HG03457 (cell line): ENCODE results near the gene ZNF709.
A peak's percentile ranks its signal among the peaks of the same experiment; 100 is the strongest.
"Not testable (repeated sequence)": the region's sequence is repeated elsewhere in the genome, so short reads cannot be mapped to it uniquely, and the experiment has no call there.

Experiments used
- ATAC-seq: cut with Tn5 transposase; IDR thresholded peaks from one replicate; pipeline ENCODE4 v1.9.1; 2021; ENCODE audit warnings: moderate number of reproducible peaks; ENCODE audit not compliant: unreplicated experiment

ZNF709 gene

DNA sequence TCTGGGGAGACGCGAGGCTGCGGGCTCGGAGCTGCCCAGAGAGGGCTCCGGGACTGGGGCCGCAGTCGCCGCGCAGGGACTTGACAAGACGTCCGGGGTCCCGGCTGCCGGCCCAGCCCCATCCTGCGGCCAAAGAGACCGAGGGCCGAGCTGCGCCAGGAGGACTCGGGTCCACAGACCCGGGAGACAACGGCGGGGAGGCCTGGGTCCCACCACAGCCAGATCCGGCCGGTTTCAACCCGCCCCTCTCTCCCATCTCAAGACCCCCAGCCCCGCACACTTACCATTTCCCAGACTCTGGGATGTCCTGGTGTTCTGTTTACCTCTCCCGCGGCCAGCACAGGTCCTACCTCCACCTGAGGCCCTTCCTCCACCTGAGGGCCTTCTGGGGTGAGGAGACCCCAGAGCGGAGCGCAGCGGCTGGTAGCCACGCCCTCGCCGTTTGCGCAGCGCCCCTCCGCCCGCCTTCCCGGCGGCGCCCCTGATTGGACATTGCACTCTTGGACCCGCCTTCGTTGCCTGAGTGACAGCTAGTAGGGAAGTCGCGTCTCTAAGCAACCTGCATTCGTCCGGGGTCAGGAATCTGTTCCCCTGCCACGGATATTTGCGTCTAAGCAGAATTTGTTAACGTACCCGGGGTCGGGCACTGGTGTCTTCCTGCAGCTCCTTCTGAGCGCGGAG lies at the start of gene ZNF709:
ZNF709 (minus strand) TSS at position 446 of the 681 bp plus-strand sequence; CDS start at position 287, 159 bp downstream.
- no peak for ATAC-seq

DNA sequence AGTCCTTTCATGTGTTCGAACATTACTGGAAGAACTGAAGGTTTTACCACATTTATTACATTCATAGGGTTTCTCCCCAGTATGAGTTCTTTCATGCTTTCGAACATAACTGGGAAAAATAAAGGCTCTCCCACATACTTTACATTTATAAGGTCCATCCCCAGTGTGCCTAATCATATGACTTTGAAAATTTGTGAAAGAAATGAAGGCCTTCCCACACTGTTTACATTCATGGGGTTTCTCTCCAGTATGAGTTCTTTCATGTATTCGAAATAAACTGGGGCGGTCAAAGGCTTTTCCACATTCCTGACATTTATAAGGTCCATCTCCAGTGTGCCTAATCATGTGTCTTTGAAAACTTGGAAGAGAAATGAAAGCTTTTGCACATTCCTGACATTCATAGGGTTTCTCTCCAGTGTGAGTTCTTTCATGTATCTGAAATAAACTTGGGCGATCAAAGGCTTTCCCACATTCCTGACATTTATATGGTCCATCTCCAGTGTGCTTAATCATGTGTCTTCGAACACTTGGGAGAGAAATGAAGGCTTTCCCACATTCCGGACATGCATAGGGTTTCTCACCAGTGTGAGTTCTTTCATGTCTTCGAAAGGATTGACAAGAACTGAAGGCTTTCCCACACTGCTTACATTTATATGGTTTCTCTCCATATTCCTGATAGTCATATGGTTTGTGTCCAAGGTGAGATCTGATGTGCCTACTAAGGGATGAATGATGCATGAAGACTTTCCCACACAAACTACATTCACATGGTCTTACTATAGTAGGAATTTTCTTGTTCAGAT lies 42.6 kb upstream of the ZNF709 start:
- ATAC-seq, result no peak

GRCh38 chr19:12526542-12526941 lies 41.9 kb upstream of the ZNF709 start:
- no peak for ATAC-seq

DNA sequence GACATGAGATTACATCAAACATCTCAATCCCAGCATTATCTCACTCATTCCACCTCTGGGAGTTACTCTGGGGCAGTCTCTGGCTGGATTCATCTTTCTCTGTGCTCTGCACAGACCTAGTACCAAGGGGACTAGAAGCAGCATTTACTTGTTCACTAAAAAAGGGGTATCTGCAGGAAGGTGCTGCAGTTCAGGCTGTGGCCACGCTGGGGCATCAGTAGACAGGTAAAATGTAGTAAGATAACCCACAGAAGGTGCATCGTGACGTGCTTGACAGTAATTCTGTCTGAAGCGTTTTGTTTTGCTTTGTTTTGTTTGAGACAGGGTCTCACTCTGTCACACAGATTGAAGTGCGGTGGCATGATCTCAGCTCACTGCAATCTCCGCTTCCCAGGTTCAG lies 37.4 kb upstream of the ZNF709 start:
- no peak for ATAC-seq

- ATAC-seq, result no peak
These were observed 29.0 kb upstream of the ZNF709 start for GRCh38 chr19:12513531-12514061.

- no peak for ATAC-seq
These were observed 12.4 kb upstream of the ZNF709 start for GRCh38 chr19:12497032-12497431.

GRCh38 chr19:12496480-12496879 lies 11.9 kb upstream of the ZNF709 start:
- ATAC-seq, result no peak

DNA sequence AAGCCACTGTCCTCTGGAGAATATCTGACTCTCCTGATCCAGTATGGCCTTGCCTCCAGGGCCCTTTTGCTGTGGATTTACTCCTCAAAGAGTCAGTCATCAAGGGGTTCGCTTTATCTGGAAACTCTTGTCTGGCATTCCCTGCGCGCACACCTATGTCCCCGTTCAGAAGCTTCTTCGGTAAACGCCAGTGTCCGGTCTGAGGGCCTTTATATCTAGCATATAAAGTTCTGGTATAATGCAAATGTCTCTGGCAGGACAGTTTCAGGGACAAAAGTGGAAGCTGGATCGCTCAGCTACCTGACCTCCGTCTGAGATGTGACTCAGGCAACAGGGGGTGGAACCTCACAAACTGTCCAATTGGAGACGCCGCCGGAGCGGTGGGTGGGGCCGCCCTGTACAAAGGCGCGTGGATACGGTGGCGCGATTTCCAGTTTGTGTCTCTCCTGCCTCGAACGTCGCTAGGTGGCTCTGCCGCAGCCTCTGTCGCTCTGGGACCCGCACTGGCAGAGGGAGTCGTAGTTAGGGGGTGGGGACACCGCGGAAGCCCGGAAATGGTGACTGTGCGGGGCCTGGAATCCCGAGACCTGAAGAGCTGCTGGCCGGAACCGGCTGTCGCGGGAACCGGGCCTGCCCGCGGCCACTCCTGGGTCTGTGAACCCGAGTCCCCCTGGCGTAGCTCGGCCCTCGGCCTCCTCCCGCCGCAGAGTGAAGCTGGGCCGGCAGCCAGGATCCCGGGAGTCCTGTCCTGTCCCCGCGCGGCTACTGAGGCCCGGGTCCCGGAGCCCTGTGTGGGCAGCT lies 10.6 kb upstream of the ZNF709 start:
- ATAC-seq, result peak; percentile 71

DNA sequence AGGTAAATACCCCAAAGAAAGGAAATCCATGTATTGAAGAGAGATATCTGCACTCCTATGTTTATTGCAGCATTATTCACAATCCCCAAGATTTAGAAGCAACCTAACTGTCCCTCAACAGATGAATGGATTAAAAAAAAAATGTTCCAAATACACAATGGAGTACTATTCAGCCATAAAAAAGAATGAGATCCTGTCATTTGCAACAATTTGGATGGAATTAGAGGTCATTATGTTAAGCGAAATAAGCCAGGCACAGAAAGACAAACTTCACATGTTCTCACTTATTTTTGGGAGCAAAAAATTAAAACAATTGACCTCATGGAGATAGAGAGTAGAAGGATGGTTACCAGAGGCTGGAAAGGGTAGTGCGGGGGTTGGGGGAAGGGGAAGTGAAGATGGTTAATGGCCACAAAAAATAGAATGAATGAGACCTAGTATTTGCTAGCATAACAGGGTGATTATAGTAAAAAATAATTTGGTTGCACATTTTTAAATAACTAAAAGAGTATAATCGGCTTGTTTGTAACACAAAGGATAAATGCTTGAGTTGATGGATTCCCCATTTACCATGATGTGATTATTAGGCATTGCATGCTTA lies 9.7 kb upstream of the ZNF709 start:
- no peak for ATAC-seq

- not testable (repeated sequence) for ATAC-seq
These were observed 1.7 kb upstream of the ZNF709 start for GRCh38 chr19:12486265-12486783.

DNA sequence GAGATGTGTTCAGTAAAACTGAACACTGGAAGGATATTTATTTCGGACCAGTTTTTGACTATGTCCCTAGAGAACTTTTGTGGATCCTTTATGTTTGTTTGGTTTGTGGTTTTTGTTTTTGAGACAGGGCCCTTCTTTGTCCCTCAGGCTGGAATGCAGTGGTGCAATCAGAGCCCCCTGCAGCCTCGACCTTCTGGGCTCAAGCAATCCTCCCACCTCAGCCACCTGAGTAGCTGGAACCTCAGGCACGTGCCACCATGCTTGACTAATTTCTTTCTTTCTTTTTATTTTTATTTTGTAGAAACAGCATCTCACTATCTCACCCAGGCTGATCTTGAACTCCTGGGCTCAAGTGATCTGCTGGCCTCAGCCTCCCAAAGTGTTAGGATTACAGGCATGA lies 955 bp upstream of the ZNF709 start:
- no peak for ATAC-seq

DNA sequence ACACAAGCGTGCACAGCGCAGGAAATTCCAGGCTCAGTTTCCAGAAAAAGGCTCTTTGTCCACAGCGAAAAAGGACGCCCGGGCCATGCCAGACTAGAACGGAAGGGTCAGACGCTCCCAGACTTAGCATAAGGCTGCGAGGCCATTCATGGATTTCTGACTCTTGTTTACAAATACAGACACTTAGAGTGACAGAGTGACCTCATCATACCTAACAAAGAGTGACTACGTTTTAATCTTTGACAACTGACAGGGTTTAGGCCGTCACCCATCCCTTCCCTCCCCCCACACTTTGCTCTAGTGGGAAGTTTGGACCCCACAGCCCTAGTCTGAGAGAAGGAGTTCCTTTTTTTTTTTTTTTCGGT lies 418 bp upstream of the ZNF709 start:
- ATAC-seq, result no peak

GRCh38 chr19:12484011-12484370 lies 625 bp downstream of the ZNF709 start:
- ATAC-seq, result no peak

- ATAC-seq, result no peak
These were observed 2.1 kb downstream of the ZNF709 start for GRCh38 chr19:12482509-12482886.

DNA sequence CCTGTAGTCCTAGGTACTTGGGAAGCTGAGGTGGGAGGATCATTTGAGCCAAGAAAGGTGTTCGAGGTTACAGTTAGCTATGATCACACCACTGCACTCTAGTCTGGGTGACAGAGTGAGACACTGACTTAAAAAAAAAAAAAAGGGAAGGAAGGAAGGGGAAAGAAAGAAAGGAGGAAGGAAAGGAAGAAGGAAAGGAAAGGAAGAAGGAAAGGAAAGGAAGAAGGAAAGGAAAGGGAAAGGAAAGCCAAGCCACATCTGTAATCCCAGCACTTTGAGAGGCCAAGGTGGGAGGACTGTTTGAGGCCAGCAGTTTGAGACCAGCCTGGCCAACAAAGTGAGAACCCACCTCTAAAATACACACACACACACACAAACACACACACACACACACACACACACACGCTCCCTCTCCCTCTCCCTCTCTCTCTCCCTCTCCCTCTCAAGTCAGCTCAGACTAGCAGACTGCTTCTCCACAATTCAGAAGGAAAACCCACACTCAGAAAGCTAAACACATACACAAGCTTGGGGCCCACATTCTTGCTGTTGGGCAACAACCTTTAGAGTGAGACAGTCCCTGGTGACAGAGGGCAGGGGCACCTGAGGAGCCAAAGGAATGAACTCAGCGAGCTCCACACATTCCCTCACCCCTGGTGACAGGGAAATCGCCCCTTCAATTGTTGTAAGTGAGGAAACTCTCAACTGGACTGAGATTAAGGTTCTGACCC lies 2.7 kb downstream of the ZNF709 start:
- ATAC-seq, result no peak

DNA sequence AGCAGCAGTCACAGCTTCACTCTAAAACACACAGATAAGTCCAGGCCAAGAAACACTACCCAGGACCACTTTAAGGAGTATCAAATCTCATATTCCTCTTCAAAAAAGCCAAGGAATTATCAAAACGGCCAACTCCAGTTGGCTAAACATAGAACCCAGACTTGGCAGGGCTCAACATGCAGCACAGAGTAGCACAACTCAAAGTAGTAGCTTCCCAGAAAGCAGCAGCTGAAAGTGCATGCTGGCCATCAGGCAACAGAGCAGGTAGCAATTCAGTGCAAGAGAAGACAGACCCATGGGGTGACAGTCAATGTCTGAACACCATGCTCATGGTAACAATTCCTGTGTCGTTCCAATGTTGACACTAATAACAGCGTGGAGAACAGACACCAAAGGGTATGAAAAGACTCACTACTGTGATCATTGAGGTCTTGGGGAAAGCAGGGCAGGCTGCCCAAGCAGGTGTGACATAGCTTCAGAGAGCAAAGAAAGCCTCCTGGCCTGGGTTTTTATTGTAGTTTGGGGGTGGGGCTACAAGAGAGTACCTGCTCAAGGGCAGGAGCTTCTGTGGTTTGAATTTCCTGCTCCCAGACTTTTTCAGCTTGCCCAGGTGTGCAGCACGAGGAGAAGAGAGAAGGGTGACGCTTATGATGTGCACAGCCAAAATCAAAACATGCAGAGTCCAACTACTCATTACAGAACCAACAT lies 6.2 kb downstream of the ZNF709 start:
- no peak for ATAC-seq

GRCh38 chr19:12467651-12468050 lies 17.0 kb downstream of the ZNF709 start:
- not testable (repeated sequence) for ATAC-seq

GRCh38 chr19:12465211-12465610 lies 19.4 kb downstream of the ZNF709 start:
- ATAC-seq, result no peak

DNA sequence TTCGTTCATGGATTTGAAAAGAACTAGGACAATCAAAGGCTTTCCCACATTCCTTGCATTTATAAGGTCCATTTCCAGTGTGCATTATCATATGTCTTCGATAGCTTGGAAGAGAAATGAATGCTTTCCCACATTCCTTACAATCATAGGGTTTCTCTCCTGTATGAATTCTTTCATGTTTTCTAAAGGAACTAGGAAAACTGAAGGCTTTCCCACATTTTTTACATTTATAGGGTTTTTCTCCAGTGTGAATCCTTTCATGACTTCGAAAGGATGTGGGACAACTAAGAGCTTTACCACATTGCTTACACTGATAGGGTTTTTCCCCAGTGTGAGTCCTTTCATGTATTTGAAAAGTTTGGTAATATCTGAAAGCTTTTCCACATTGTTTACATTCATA lies 19.8 kb downstream of the ZNF709 start:
- ATAC-seq, result no peak

- ATAC-seq, result not testable (repeated sequence)
These were observed 20.5 kb downstream of the ZNF709 start for GRCh38 chr19:12464139-12464538.
